Epithelial cell of proximal tubule (primary cell): Measurements from ENCODE around the gene SCN2A. TPM values are rescaled to one million over a fixed set of nuclear protein-coding genes. Genes with fewer than 3 reads are reported as not detected.
A peak's percentile ranks its signal among the peaks of the same experiment; 100 is the strongest.

Experiments used
- DNase-seq: peaks from one replicate; pipeline ENCODE4 v3.0.0-alpha.2; 2011; ENCODE audit warnings: low read depth
- H3K4me3 ChIP-seq: 2 replicates; pipeline ENCODE4 v1.5.1; 2011; ENCODE audit warnings: low read depth, mild to moderate bottlenecking, low read length
- CTCF ChIP-seq: conservative IDR thresholded peaks from 2 replicates; pipeline ENCODE4 v1.5.1; 2012; ENCODE audit warnings: low read depth, mild to moderate bottlenecking, low read length
- total RNA-seq: library from RNA; depleted of rRNA; stranded (reverse); fragments of >200 nt; gene quantifications from 2 replicates; pipeline ENCODE4 v1.2.3, GENCODE V29; 2015

Gene SCN2A
- total RNA-seq, 1 donor from 2014 or later = under 0.01 TPM

- peak; percentile 60 for DNase-seq
- TF ChIP-seq CTCF = no peak
- peak overlapping the region; percentile 41 for H3K4me3 ChIP-seq
Observed at GRCh38 chr2:165202239-165202638, 37.0 kb upstream of the SCN2A start.

GRCh38 chr2:165203689-165204559, 35.3 kb upstream of the SCN2A start, which contains the start of gene SCN3A:
SCN3A (minus strand) TSS chr2:165204050; CDS start chr2:165176394, 27,656 bp downstream.
- H3K4me3 ChIP-seq = peak within 1 kb of the TSS; percentile 52
- peak; percentile 86 for TF ChIP-seq CTCF
- DNase-seq = no peak

- H3K4me3 ChIP-seq = no peak overlapping the region
- no peak for TF ChIP-seq CTCF
- DNase-seq = no peak
Observed at GRCh38 chr2:165205865-165206264, 33.3 kb upstream of the SCN2A start.

- no peak overlapping the region for H3K4me3 ChIP-seq
- DNase-seq = no peak
- no peak for TF ChIP-seq CTCF
Observed at GRCh38 chr2:165208094-165208493, 31.1 kb upstream of the SCN2A start.

GRCh38 chr2:165214093-165214492, 25.1 kb upstream of the SCN2A start:
- no peak for TF ChIP-seq CTCF
- H3K4me3 ChIP-seq = no peak overlapping the region
- DNase-seq = no peak

GRCh38 chr2:165219481-165219880, 19.7 kb upstream of the SCN2A start:
- H3K4me3 ChIP-seq = no peak overlapping the region
- DNase-seq = no peak
- no peak for TF ChIP-seq CTCF

GRCh38 chr2:165224941-165225340, 14.3 kb upstream of the SCN2A start:
- TF ChIP-seq CTCF = no peak

More at GRCh38 chr2:165224941-165225340, 14.3 kb upstream of the SCN2A start:
- no peak for DNase-seq
- no peak overlapping the region for H3K4me3 ChIP-seq
